KMS-11 (cell line): Measurements from ENCODE around the gene RBPJ.

Source experiments
- H2AFZ ChIP-seq: fragments of 200-600 bp; sonication (generic); 2 replicates; pipeline ENCODE4 v1.6.1; 2016; ENCODE audit warnings: antibody characterized with exemption, mixed run types, low read depth
- H3K27ac ChIP-seq: fragments of 200-600 bp; sonication (generic); 2 replicates; pipeline ENCODE4 v1.6.1; 2016; ENCODE audit warnings: mild to moderate bottlenecking, mixed run types
- H3K27me3 ChIP-seq: fragments of 200-600 bp; sonication (generic); 2 replicates; pipeline ENCODE4 v1.6.1; 2017; ENCODE audit warnings: mild to moderate bottlenecking, low read depth, mixed run types, moderate library complexity; ENCODE audit not compliant: insufficient read depth
- H3K36me3 ChIP-seq: fragments of 200-600 bp; sonication (generic); 2 replicates; pipeline ENCODE4 v1.6.1; 2017; ENCODE audit warnings: mild to moderate bottlenecking, mixed run types; ENCODE audit not compliant: insufficient read depth
- H3K4me1 ChIP-seq: fragments of 200-600 bp; sonication (generic); 2 replicates; pipeline ENCODE4 v1.6.1; 2016; ENCODE audit warnings: mild to moderate bottlenecking, low read depth, mixed run types; ENCODE audit not compliant: poor library complexity, severe bottlenecking
- H3K4me2 ChIP-seq: fragments of 200-600 bp; sonication (generic); 2 replicates; pipeline ENCODE4 v1.7.0; 2016; ENCODE audit warnings: mild to moderate bottlenecking, mixed run types
- H3K4me3 ChIP-seq: fragments of 200-600 bp; sonication (generic); IDR thresholded peaks from 2 replicates; pipeline ENCODE4 v1.6.1; 2017; ENCODE audit warnings: low read depth, low read length, mixed read lengths; ENCODE audit not compliant: insufficient read depth
- H3K79me2 ChIP-seq: fragments of 200-600 bp; sonication (generic); 2 replicates; pipeline ENCODE4 v1.6.1; 2016; ENCODE audit warnings: low read depth, mixed run types; ENCODE audit not compliant: insufficient read depth
- H3K9ac ChIP-seq: fragments of 200-600 bp; sonication (generic); 2 replicates; pipeline ENCODE4 v1.6.1; 2016; ENCODE audit warnings: mild to moderate bottlenecking, mixed run types
- H4K20me1 ChIP-seq: fragments of 200-600 bp; sonication (generic); 2 replicates; pipeline ENCODE4 v1.6.1; 2016; ENCODE audit warnings: mild to moderate bottlenecking, mixed run types; ENCODE audit not compliant: insufficient read depth
- TF ChIP-seq, protein P1 (sequence below): fragments of 200-600 bp; sonication (generic); conservative IDR thresholded peaks from 2 replicates; pipeline ENCODE4 v1.6.1; 2017; ENCODE audit warnings: low read depth, mild to moderate bottlenecking, antibody characterized with exemption, low read length, moderate library complexity, mixed read lengths

The RBPJ gene

DNA sequence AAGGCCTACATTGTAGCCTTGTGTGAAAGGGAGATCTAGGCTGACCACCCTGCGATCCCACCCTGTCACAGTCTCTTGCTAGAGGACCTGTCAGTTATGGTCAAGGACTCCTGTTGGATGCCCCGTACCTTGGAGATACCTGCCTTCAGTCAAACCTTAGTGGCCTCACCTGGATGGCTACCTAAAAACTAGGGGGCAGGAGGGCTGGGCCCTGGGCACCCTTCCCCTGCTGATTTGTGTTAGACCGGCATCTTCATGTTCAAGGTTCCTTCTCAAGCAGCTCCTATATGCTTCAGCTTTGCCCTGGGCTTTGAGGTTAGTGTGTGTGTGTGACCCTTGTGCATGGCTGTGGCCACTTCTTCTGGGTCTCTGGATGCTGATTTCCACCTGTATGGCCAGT lies 134.1 kb downstream of the RBPJ start:
- H3K36me3 ChIP-seq, result no peaks in the 10 kb centered on the region
- no peaks in the 10 kb centered on the region for H4K20me1 ChIP-seq
- H3K79me2 ChIP-seq, result no peaks in the 10 kb centered on the region
- no peak overlapping the region for H3K27ac ChIP-seq
- TF ChIP-seq, protein P1, sequence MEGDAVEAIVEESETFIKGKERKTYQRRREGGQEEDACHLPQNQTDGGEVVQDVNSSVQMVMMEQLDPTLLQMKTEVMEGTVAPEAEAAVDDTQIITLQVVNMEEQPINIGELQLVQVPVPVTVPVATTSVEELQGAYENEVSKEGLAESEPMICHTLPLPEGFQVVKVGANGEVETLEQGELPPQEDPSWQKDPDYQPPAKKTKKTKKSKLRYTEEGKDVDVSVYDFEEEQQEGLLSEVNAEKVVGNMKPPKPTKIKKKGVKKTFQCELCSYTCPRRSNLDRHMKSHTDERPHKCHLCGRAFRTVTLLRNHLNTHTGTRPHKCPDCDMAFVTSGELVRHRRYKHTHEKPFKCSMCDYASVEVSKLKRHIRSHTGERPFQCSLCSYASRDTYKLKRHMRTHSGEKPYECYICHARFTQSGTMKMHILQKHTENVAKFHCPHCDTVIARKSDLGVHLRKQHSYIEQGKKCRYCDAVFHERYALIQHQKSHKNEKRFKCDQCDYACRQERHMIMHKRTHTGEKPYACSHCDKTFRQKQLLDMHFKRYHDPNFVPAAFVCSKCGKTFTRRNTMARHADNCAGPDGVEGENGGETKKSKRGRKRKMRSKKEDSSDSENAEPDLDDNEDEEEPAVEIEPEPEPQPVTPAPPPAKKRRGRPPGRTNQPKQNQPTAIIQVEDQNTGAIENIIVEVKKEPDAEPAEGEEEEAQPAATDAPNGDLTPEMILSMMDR, result no peak
- H3K9ac ChIP-seq, result no peak overlapping the region
- no peaks in the 10 kb centered on the region for H3K27me3 ChIP-seq
- no peak overlapping the region for H3K4me3 ChIP-seq
- no peak overlapping the region for H2AFZ ChIP-seq
- H3K4me2 ChIP-seq, result no peak overlapping the region
- H3K4me1 ChIP-seq, result no peaks in the 10 kb centered on the region

DNA sequence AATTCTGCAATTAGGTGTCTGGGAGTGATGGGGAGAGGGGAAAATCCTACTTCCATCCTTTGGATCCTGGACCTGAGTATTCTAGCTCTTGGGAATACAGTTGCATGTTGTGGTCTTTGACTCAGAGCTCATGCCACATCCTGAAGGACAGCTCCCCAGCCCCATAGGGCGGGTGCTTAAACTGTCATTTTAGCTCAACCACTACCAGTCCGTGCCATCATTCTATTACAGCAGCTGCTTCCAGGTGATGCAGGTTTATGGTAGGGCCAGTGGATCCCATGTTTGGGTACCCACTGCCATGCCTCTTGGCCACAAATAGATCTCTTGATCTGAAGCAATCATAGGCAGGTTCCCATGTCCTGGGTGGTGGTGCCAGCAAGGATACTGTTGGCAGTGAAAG lies 134.8 kb downstream of the RBPJ start:
- H3K4me3 ChIP-seq, result no peak overlapping the region
- H3K4me1 ChIP-seq, result no peaks in the 10 kb centered on the region
- no peaks in the 10 kb centered on the region for H4K20me1 ChIP-seq
- no peak overlapping the region for H3K9ac ChIP-seq
- no peaks in the 10 kb centered on the region for H3K79me2 ChIP-seq
- H3K27ac ChIP-seq, result no peak overlapping the region
- TF ChIP-seq, protein P1, result no peak
- H3K36me3 ChIP-seq, result no peaks in the 10 kb centered on the region
- H3K27me3 ChIP-seq, result no peaks in the 10 kb centered on the region
- no peak overlapping the region for H2AFZ ChIP-seq
- H3K4me2 ChIP-seq, result no peak overlapping the region

DNA sequence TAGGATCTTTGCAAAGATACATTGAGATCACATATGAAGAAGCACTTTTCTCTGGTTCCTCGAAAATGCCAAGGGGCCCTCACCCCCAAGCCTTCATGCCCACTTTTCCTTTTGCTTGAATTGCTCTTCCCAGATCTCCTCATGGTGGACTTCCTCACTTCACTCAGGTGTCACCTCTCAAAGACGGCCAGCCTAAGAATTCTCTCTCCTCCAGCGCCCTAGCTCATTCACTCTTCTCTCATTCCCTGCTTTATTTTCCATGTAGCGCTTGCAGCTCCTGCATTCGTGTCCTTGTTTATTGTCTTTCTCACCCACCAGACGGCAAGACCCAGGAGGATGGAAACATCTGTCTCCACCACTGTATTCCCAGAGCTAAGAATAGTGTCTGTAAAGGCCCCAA lies 136.6 kb downstream of the RBPJ start:
- TF ChIP-seq, protein P1, result no peak
- Histone ChIP-seq H3K4me2 (no peak overlapping the region), H3K36me3 (no peaks in the 10 kb centered on the region), H4K20me1 (no peaks in the 10 kb centered on the region), H2AFZ (no peak overlapping the region), H3K4me1 (no peaks in the 10 kb centered on the region), H3K27me3 (no peaks in the 10 kb centered on the region), H3K79me2 (no peaks in the 10 kb centered on the region), H3K4me3 (no peak overlapping the region), H3K9ac (no peak overlapping the region), H3K27ac (no peak overlapping the region)

DNA sequence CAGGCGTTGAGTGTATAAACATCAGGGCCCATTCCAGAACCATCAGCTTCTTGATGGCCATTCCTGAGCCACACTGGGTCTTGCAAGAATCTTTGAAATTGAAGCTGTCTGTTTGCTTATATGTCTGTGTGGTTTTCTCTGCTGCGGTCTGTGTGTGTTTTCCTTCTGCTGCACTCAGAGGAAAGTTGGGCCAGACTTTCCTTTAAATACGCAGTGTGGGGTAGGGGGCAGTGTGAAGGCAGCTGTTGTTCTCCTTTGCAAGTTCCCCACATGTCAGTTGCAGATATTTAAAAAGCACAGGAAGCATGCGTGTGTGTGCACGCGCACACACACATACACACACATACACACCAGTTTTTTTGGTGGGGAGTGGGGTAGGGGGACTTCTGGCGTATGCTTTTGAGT lies 137.3 kb downstream of the RBPJ start:
- Histone ChIP-seq H3K27me3 (no peaks in the 10 kb centered on the region), H3K79me2 (no peaks in the 10 kb centered on the region), H4K20me1 (no peaks in the 10 kb centered on the region), H3K27ac (no peak overlapping the region), H3K4me3 (no peak overlapping the region), H3K4me2 (no peak overlapping the region), H3K36me3 (no peaks in the 10 kb centered on the region), H2AFZ (no peak overlapping the region), H3K4me1 (no peaks in the 10 kb centered on the region), H3K9ac (no peak overlapping the region)
- TF ChIP-seq, protein P1, result no peak
